HFFc6 (cell line): ENCODE measurements around the gene C1orf94. TPM values are rescaled to one million over a fixed set of nuclear protein-coding genes. Genes with fewer than 3 reads are reported as not detected.

Experiments used
- DNase-seq: peaks from one replicate; pipeline ENCODE4 v3.0.0-alpha.2; 2018
- H3K27ac Mint-ChIP-seq: 2 replicates; pipeline ENCODE4 v1.8.0; 2020; ENCODE audit warnings: mild to moderate bottlenecking, mixed read lengths
- H3K27me3 Mint-ChIP-seq: 2 replicates; pipeline ENCODE4 v1.8.0; 2021; ENCODE audit warnings: mild to moderate bottlenecking, moderate library complexity, mixed read lengths; ENCODE audit not compliant: insufficient read depth
- H3K36me3 Mint-ChIP-seq: 2 replicates; pipeline ENCODE4 v1.8.0; 2021; ENCODE audit warnings: low read depth, mixed read lengths
- H3K4me1 Mint-ChIP-seq: 2 replicates; pipeline ENCODE4 v1.8.0; 2020; ENCODE audit warnings: low read depth, mixed read lengths
- H3K4me3 Mint-ChIP-seq: 2 replicates; pipeline ENCODE4 v1.8.0; 2020; ENCODE audit warnings: mild to moderate bottlenecking, moderate library complexity, mixed read lengths
- H3K9me3 Mint-ChIP-seq: 2 replicates; pipeline ENCODE4 v1.8.0; 2020; ENCODE audit warnings: mild to moderate bottlenecking, mixed read lengths
- total RNA-seq, 6 experiments: library from RNA; stranded (reverse); fragmentation: NEBNext Ultra II Directional; extraction: Animal tissue kit (Norgen Biotek cat#: 25700); gene quantifications; 2 replicates in 1 of 6; 3 replicates in 5 of 6; pipeline ENCODE4 v1.2.3, GENCODE V29; 2021
- TF ChIP-seq, protein P1 (sequence below): fragments of 200-600 bp; sonication (generic); IDR thresholded peaks from 2 replicates; pipeline ENCODE4 v1.5.0; 2021; ENCODE audit warnings: antibody characterized with exemption, mild to moderate bottlenecking

The C1orf94 gene
- total RNA-seq, 6 experiments from 2014 or later, result not detected

DNA sequence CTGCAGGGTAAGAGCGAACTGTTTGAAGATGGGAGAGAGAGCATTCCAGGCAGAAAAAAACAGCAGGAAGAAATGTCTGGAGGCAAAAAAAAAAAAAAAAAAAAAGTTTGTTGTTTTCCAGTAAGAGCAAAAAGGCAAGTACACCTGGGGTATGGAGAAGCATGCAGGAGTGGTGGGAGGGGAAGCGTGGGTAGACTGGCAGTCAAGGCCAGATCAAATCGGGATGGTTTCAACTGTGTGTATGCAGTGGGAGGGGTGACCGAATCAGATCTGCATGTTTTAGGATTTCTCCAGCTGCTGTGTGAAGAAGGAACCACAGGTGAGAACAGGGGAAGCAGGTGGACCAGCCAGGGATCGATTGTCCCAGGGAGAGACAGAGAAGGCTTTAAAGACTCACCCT lies 46.4 kb upstream of the C1orf94 start:
- H3K27me3 Mint-ChIP-seq, result no peaks in the 10 kb centered on the region; the same call in 1 of the 2 replicates
- no peak for DNase-seq
- H3K9me3 Mint-ChIP-seq, result peaks cover 30% of the 10 kb centered on the region
- no peak overlapping the region for H3K4me3 Mint-ChIP-seq
- no peaks in the 10 kb centered on the region; the same call in 1 of the 2 replicates for H3K4me1 Mint-ChIP-seq
- TF ChIP-seq, protein P1, sequence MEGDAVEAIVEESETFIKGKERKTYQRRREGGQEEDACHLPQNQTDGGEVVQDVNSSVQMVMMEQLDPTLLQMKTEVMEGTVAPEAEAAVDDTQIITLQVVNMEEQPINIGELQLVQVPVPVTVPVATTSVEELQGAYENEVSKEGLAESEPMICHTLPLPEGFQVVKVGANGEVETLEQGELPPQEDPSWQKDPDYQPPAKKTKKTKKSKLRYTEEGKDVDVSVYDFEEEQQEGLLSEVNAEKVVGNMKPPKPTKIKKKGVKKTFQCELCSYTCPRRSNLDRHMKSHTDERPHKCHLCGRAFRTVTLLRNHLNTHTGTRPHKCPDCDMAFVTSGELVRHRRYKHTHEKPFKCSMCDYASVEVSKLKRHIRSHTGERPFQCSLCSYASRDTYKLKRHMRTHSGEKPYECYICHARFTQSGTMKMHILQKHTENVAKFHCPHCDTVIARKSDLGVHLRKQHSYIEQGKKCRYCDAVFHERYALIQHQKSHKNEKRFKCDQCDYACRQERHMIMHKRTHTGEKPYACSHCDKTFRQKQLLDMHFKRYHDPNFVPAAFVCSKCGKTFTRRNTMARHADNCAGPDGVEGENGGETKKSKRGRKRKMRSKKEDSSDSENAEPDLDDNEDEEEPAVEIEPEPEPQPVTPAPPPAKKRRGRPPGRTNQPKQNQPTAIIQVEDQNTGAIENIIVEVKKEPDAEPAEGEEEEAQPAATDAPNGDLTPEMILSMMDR, result no peak
- H3K36me3 Mint-ChIP-seq, result peaks cover 8% of the 10 kb centered on the region
- no peak overlapping the region for H3K27ac Mint-ChIP-seq

DNA sequence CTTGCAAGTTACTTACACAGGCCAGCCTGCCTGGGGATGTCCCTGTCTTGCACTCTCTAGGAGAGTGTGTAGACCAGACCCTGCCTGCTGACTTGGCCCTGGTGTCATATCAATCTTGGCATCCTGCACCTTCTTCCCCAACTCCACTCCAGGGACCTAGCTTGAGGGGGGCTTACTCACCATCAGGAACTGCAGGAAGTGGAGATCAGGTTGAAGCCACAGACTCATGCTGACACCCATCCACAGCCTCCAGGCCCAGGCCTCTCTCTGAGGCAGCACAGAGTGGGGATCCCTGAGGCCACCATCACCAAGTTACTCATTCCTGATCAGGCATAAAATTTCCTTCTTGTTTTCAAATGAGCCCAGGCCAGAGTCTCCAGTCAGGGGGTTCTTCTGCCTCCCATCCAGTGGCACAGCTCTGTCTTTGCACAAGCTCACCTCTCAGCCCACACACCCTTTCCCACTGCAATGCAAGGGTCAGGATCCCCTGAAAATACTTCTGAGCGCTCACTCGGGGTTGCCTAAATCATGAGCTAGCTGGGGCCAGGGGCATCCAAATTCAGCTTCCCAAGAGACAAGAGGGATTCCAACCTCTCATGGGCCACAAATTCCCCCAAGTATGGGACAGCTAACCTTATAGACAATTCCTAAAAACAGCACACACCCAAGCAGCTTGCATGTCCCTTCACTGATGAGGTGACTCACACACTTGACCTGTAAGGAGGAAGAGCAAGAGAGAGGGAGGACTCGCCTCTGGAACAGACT lies 45.1 kb upstream of the C1orf94 start:
- Mint-ChIP-seq H3K4me1 (no peaks in the 10 kb centered on the region; the same call in 1 of the 2 replicates), H3K27ac (no peak overlapping the region; the same call in 1 of the 2 replicates), H3K4me3 (no peak overlapping the region), H3K27me3 (peaks cover under 1% of the 10 kb centered on the region; the same call in 1 of the 2 replicates), H3K9me3 (peaks cover 23% of the 10 kb centered on the region), H3K36me3 (peaks cover 8% of the 10 kb centered on the region)
- no peak for DNase-seq
- TF ChIP-seq, protein P1, result no peak

DNA sequence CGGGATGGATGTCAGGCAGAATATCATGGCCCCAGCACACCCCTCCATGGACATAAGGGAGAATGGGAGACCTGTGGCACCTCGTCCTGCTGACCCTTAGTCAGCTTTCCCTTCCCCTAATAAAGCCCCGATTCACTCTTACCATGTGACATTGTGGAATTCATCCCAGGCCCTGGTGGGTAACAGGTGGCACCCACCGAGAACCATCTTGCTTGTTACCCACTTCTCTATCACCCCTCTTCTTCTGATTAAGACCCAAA lies 44.6 kb upstream of the C1orf94 start:
- peaks cover 23% of the 10 kb centered on the region; the same call in 1 of the 2 replicates for H3K9me3 Mint-ChIP-seq
- no peak for DNase-seq
- H3K36me3 Mint-ChIP-seq, result peaks cover 3% of the 10 kb centered on the region
- peaks cover 2% of the 10 kb centered on the region; the same call in 1 of the 2 replicates for H3K27me3 Mint-ChIP-seq
- H3K4me1 Mint-ChIP-seq, result no peaks in the 10 kb centered on the region; the same call in 1 of the 2 replicates
- H3K27ac Mint-ChIP-seq, result no peak overlapping the region
- TF ChIP-seq, protein P1, result no peak
- H3K4me3 Mint-ChIP-seq, result no peak overlapping the region

DNA sequence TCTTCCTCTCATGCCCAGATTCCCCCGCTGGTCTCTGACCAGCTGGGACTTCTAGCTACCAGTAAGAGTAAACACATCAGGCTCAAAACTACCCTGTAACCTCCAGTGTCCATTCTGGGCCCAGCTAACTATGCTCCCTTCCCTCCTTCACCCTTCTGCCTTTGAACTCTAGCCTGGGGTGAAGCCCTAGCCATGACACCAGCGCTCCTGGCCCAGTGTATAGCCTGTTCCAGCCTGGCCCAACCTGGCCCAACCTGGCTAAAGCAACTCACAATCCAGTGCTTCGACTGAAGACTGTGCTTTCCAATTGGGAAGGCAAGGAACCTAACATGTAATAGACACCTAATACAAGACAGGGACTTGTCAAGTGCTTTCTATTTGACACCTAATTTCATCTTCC lies 39.3 kb upstream of the C1orf94 start:
- Mint-ChIP-seq H3K27me3 (peaks cover 2% of the 10 kb centered on the region; the same call in 1 of the 2 replicates), H3K4me3 (no peak overlapping the region), H3K4me1 (no peaks in the 10 kb centered on the region), H3K27ac (no peak overlapping the region), H3K36me3 (no peaks in the 10 kb centered on the region), H3K9me3 (peaks cover 16% of the 10 kb centered on the region; the same call in 1 of the 2 replicates)
- TF ChIP-seq, protein P1, result no peak
- DNase-seq, result no peak

DNA sequence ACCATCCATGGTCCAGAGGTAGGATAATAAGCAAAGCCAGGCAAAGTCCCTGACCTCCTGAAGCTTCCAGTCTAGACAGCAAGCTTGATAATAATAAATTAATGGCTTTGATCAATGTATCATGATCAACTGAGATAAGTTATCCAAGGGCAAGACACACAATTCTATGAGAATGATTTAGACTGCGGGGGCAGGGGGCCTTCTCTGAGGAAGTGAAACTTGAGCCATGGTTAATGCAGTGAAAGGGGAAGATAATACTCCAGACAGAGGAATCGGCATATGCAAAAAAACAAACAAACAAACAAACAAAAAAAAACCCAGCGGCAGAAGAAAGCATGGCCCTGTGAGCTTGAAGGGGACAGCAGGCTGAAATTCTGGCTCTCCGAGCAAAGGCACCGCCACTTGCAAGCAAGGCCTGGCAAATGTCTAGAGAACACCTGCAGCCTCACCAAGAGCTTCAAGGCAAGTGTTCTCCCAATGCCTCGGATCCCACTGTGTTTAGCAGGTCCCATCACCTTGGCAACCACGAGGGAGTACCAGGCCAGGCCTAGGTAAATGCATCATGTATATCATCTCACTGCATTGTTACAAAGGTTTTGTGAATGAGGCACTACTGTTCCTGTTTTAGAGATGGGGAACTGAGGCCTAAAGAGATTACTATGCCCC lies 36.6 kb upstream of the C1orf94 start:
- Mint-ChIP-seq H3K27ac (no peak overlapping the region), H3K4me1 (no peaks in the 10 kb centered on the region), H3K4me3 (no peak overlapping the region), H3K27me3 (peaks cover 2% of the 10 kb centered on the region; the same call in 1 of the 2 replicates), H3K36me3 (no peaks in the 10 kb centered on the region; the same call in 1 of the 2 replicates), H3K9me3 (peaks cover 11% of the 10 kb centered on the region; the same call in 1 of the 2 replicates)
- TF ChIP-seq, protein P1, result no peak
- no peak for DNase-seq
